Smooth muscle cell (in vitro differentiated cells): Measurements from ENCODE around the gene CLCF1. TPM values are rescaled to one million over a fixed set of nuclear protein-coding genes. Genes with fewer than 3 reads are reported as not detected.

Experiments used
- DNase-seq: peaks from one replicate; lab custom pipeline; 2025; ENCODE audit not compliant: unreplicated experiment; lab: John Stamatoyannopoulos, UW
- H2AFZ ChIP-seq: fragments of 200-600 bp; sonication (generic); 2 replicates; pipeline ENCODE4 v1.6.0; 2016; ENCODE audit warnings: antibody characterized with exemption, low read depth, mild to moderate bottlenecking
- H3F3A ChIP-seq: fragments of 200-600 bp; sonication (generic); 2 replicates; pipeline ENCODE4 v1.6.0; 2017; ENCODE audit warnings: antibody characterized with exemption, low read depth
- H3K27ac ChIP-seq: fragments of 200-600 bp; sonication (generic); 2 replicates; pipeline ENCODE4 v1.5.1; 2016; ENCODE audit warnings: low read depth, mild to moderate bottlenecking
- H3K27me3 ChIP-seq: fragments of 200-600 bp; sonication (generic); 2 replicates; pipeline ENCODE4 v1.6.1; 2016; ENCODE audit warnings: low read depth, mild to moderate bottlenecking
- H3K36me3 ChIP-seq: fragments of 200-600 bp; sonication (generic); 2 replicates; pipeline ENCODE4 v1.5.1; 2016; ENCODE audit warnings: low read depth
- H3K4me1 ChIP-seq: fragments of 200-600 bp; sonication (generic); 2 replicates; pipeline ENCODE4 v1.5.1; 2016; ENCODE audit warnings: low read depth
- H3K4me2 ChIP-seq: fragments of 200-600 bp; sonication (generic); 2 replicates; pipeline ENCODE4 v1.6.0; 2016; ENCODE audit warnings: mild to moderate bottlenecking
- H3K4me3 ChIP-seq: fragments of 200-600 bp; sonication (generic); 2 replicates; pipeline ENCODE4 v1.5.1; 2016; ENCODE audit warnings: mild to moderate bottlenecking
- H3K79me2 ChIP-seq: fragments of 200-600 bp; sonication (generic); 2 replicates; pipeline ENCODE4 v1.6.0; 2016; ENCODE audit warnings: low read depth, mild to moderate bottlenecking
- H3K9ac ChIP-seq: fragments of 200-600 bp; sonication (generic); 2 replicates; pipeline ENCODE4 v1.6.0; 2016; ENCODE audit warnings: low read depth
- H3K9me3 ChIP-seq: fragments of 200-600 bp; sonication (generic); replicated peaks from 2 replicates; pipeline ENCODE4 v1.5.1; 2016; ENCODE audit warnings: low read depth
- H4K20me1 ChIP-seq: fragments of 200-600 bp; sonication (generic); 2 replicates; pipeline ENCODE4 v1.6.0; 2016; ENCODE audit warnings: low read depth
- CTCF ChIP-seq: fragments of 200-600 bp; sonication (generic); IDR thresholded peaks from 2 replicates; pipeline ENCODE4 v1.5.1; 2017; ENCODE audit warnings: borderline replicate concordance, mild to moderate bottlenecking, antibody characterized with exemption; ENCODE audit not compliant: insufficient read depth, poor library complexity, severe bottlenecking
- WGBS: methylation state at CpG from one replicate; pipeline ENCODE4 v1.1.7; 2016; ENCODE audit warnings: low lambda C conversion rate; 5-methylcytosine and 5-hydroxymethylcytosine counted together
- polyA plus RNA-seq: library from polyadenylated mRNA; unstranded; fragments of >200 nt; fragmentation: Nextera tagmentation; extraction: Ambion mirVana; gene quantifications from 2 replicates; pipeline ENCODE4 v1.2.1, GENCODE V29; 2016
- total RNA-seq: library from RNA; depleted of rRNA; stranded (reverse); fragments of >200 nt; gene quantifications from 2 replicates; pipeline ENCODE4 v1.2.3, GENCODE V29; 2014

CLCF1 gene
- total and polyA plus RNA-seq, 2 experiments from 2014 or later: 6.2 to 12.2 TPM

GRCh38 chr11:67370351-67371076 lies 2.9 kb downstream of the CLCF1 start:
- Histone ChIP-seq H3K79me2 (peaks cover 3% of the 10 kb centered on the region), H3K4me3 (peak overlapping the region; percentile 30), H3K9me3 (no peaks in the 10 kb centered on the region), H3F3A (no peaks in the 10 kb centered on the region), H2AFZ (no peak overlapping the region), H4K20me1 (peaks cover 62% of the 10 kb centered on the region), H3K27ac (peak overlapping the region; percentile 60), H3K4me1 (peaks cover 29% of the 10 kb centered on the region), H3K4me2 (peak overlapping the region; percentile 100), H3K9ac (no peak overlapping the region), H3K27me3 (no peaks in the 10 kb centered on the region), H3K36me3 (no peaks in the 10 kb centered on the region)
- TF ChIP-seq CTCF: no peak
- DNase-seq: no peak
- 45% methylated on average over 11 of the region's 14 CpGs for WGBS

GRCh38 chr11:67369801-67370284 lies 3.6 kb downstream of the CLCF1 start:
- WGBS: 32% methylated on average over 12 of the region's 12 CpGs
- H3K9ac ChIP-seq: no peak overlapping the region

GRCh38 chr11:67369275-67369674 lies 4.1 kb downstream of the CLCF1 start:
- Histone ChIP-seq H3K36me3 (no peaks in the 10 kb centered on the region), H3K4me3 (no peak overlapping the region), H3K79me2 (peaks cover 3% of the 10 kb centered on the region), H3K27ac (peak overlapping the region; percentile 60), H3K4me1 (peaks cover 20% of the 10 kb centered on the region), H3F3A (no peaks in the 10 kb centered on the region), H3K9ac (no peak overlapping the region), H3K9me3 (no peaks in the 10 kb centered on the region), H3K27me3 (no peaks in the 10 kb centered on the region), H4K20me1 (peaks cover 68% of the 10 kb centered on the region), H2AFZ (no peak overlapping the region), H3K4me2 (peak overlapping the region; percentile 100)
- no peak for DNase-seq
- 87% methylated on average over 8 of the region's 8 CpGs for WGBS
- no peak for TF ChIP-seq CTCF

More at GRCh38 chr11:67369801-67370284, 3.6 kb downstream of the CLCF1 start:
- no peaks in the 10 kb centered on the region for H3K36me3 ChIP-seq
- H3K4me1 ChIP-seq: peaks cover 25% of the 10 kb centered on the region
- H2AFZ ChIP-seq: no peak overlapping the region
- peaks cover 63% of the 10 kb centered on the region for H4K20me1 ChIP-seq
- H3K4me2 ChIP-seq: peak overlapping the region; percentile 100
- H3K4me3 ChIP-seq: no peak overlapping the region
- peaks cover 3% of the 10 kb centered on the region for H3K79me2 ChIP-seq
- DNase-seq: no peak
- TF ChIP-seq CTCF: no peak
- H3K9me3 ChIP-seq: no peaks in the 10 kb centered on the region
- peak overlapping the region; percentile 60 for H3K27ac ChIP-seq
- no peaks in the 10 kb centered on the region for H3K27me3 ChIP-seq
- no peaks in the 10 kb centered on the region for H3F3A ChIP-seq

- Histone ChIP-seq H2AFZ (no peak overlapping the region), H3K4me2 (no peak overlapping the region), H3K36me3 (no peaks in the 10 kb centered on the region), H4K20me1 (peaks cover 69% of the 10 kb centered on the region), H3K79me2 (peaks cover 3% of the 10 kb centered on the region), H3K9ac (no peak overlapping the region), H3K4me3 (no peak overlapping the region), H3F3A (no peaks in the 10 kb centered on the region), H3K4me1 (peaks cover 18% of the 10 kb centered on the region), H3K9me3 (no peaks in the 10 kb centered on the region), H3K27me3 (no peaks in the 10 kb centered on the region), H3K27ac (no peak overlapping the region)
- no peak for TF ChIP-seq CTCF
- 87% methylated on average over 3 of the region's 3 CpGs for WGBS
- no peak for DNase-seq
Measured at GRCh38 chr11:67368621-67369020, 4.8 kb downstream of the CLCF1 start.
